BE2C (cell line): ENCODE results near the gene SCAF4.

ENCODE experiments used
- DNase-seq: peaks from one replicate; pipeline ENCODE4 v3.0.0-alpha.2; 2020
- H3K27me3 ChIP-seq: fragments of 250-450 bp; sonication (Bioruptor Pico); 2 replicates; pipeline ENCODE4 v1.5.1; 2020; ENCODE audit warnings: mild to moderate bottlenecking
- H3K36me3 ChIP-seq: fragments of 250-450 bp; sonication (Bioruptor Pico); 2 replicates; pipeline ENCODE4 v1.5.1; 2020; ENCODE audit warnings: mild to moderate bottlenecking
- H3K4me1 ChIP-seq: fragments of 250-450 bp; sonication (Bioruptor Pico); 2 replicates; pipeline ENCODE4 v1.5.1; 2020
- H3K4me3 ChIP-seq: 2 replicates; pipeline ENCODE4 v1.5.1; 2011; ENCODE audit warnings: low read depth, low read length
- H3K9me3 ChIP-seq: fragments of 250-450 bp; sonication (Bioruptor Pico); 2 replicates; pipeline ENCODE4 v1.5.1; 2020
- TF ChIP-seq, protein P1 (sequence below): IDR thresholded peaks from 2 replicates; pipeline ENCODE4 v1.5.1; 2012; ENCODE audit warnings: mild to moderate bottlenecking, low read depth, low read length

SCAF4 gene

DNA sequence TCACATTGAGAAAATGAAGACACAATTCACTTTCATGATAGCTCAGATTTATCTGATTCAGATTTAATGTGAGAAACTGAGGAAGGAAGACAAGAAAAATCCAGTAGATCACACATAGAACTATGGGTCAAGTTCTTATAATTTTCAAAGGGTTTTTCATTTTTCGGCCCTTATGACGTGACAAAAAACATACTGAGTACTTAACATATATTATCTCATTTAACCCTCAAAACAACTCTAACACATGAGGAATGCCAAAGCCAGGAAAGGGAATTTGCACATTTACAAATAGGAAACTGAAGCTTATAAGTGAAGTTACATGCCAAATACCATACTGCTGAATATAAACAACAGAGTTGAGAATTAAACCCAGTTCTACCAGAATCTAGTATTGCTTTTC, 44.8 kb downstream of the SCAF4 start:
- TF ChIP-seq, protein P1, sequence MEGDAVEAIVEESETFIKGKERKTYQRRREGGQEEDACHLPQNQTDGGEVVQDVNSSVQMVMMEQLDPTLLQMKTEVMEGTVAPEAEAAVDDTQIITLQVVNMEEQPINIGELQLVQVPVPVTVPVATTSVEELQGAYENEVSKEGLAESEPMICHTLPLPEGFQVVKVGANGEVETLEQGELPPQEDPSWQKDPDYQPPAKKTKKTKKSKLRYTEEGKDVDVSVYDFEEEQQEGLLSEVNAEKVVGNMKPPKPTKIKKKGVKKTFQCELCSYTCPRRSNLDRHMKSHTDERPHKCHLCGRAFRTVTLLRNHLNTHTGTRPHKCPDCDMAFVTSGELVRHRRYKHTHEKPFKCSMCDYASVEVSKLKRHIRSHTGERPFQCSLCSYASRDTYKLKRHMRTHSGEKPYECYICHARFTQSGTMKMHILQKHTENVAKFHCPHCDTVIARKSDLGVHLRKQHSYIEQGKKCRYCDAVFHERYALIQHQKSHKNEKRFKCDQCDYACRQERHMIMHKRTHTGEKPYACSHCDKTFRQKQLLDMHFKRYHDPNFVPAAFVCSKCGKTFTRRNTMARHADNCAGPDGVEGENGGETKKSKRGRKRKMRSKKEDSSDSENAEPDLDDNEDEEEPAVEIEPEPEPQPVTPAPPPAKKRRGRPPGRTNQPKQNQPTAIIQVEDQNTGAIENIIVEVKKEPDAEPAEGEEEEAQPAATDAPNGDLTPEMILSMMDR: no peak
- no peaks in the 10 kb centered on the region; the same call in 1 of the 2 replicates for H3K27me3 ChIP-seq
- H3K9me3 ChIP-seq: no peaks in the 10 kb centered on the region
- H3K36me3 ChIP-seq: peaks cover 83% of the 10 kb centered on the region
- no peak overlapping the region for H3K4me3 ChIP-seq
- DNase-seq: no peak
- H3K4me1 ChIP-seq: no peaks in the 10 kb centered on the region

DNA sequence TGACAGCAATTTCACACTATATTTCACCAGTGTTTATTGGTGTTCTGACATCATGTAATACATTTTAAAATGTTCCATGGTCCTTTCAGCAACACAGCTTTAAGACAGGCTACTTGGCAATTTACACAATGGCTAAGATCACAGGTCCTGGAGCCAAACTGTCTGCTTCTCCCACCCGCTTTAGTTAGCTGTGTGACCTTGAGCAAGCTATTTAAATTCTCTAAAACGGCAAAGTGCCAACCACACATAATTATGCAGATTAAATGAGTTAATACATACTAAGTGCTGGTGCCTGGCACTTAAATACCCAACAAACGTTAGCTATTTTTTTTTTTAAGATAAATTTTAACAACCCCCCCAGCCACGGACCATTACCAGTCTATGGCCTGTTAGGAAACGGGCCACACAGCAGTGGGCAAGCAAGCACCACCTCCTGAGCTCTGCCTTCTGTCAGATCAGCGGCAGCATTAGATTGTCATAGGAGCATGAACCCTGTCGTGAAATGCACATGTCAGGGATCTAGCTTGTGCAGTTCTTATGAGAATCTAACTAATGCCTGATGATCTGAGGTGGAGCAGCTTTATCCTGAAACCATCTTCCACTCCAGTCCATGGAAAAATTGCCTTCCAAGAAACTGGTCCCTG, 45.5 kb downstream of the SCAF4 start:
- TF ChIP-seq, protein P1: no peak
- H3K9me3 ChIP-seq: no peaks in the 10 kb centered on the region
- H3K27me3 ChIP-seq: no peaks in the 10 kb centered on the region; the same call in 1 of the 2 replicates
- no peaks in the 10 kb centered on the region for H3K4me1 ChIP-seq
- no peak for DNase-seq
- H3K36me3 ChIP-seq: peaks cover 83% of the 10 kb centered on the region
- no peak overlapping the region for H3K4me3 ChIP-seq

DNA sequence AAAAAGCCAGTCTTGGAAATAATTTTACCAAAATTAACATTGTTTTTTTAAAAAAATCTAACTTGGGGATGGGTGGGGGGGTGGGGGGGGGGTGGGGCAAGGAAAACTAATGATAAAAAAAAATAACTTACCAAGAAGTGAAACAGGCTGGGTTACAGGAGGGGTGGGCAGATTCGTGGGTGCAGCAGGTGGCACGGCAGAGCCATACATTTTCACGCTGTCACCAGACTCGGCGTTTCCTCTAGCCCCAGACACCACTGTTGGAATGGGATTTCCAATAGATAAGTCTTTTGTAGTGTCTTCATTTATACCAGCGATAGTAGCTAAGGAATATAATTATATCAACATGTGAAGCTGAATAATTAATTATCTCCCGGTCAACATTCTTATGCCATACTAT, 47.0 kb downstream of the SCAF4 start:
- Histone ChIP-seq H3K9me3 (no peaks in the 10 kb centered on the region), H3K4me3 (no peak overlapping the region), H3K36me3 (peaks cover 75% of the 10 kb centered on the region), H3K4me1 (no peaks in the 10 kb centered on the region), H3K27me3 (no peaks in the 10 kb centered on the region; the same call in 1 of the 2 replicates)
- TF ChIP-seq, protein P1: no peak
- no peak for DNase-seq

DNA sequence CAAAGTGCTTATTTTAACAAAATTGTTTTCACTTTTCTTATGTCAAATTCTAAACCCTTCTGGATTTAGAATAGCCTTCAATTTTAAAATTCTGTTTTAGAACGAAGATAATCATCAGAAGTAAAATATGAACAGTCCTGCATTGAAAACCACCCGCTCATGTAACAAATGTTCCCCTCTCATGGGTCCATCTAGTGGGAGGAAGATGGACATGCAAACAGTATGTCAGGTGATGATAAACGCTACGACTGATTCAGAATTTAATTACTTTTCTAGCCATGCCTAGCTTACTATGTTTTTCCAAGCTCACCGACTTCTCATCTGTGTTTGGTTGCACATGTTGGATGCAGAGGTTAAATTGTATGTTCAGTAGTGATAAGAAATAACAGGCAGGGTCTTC, 48.9 kb downstream of the SCAF4 start:
- no peak for DNase-seq
- H3K9me3 ChIP-seq: no peaks in the 10 kb centered on the region
- H3K36me3 ChIP-seq: peaks cover 64% of the 10 kb centered on the region
- TF ChIP-seq, protein P1: peak; percentile 42
- no peak overlapping the region for H3K4me3 ChIP-seq
- H3K27me3 ChIP-seq: no peaks in the 10 kb centered on the region; the same call in 1 of the 2 replicates
- H3K4me1 ChIP-seq: no peaks in the 10 kb centered on the region

DNA sequence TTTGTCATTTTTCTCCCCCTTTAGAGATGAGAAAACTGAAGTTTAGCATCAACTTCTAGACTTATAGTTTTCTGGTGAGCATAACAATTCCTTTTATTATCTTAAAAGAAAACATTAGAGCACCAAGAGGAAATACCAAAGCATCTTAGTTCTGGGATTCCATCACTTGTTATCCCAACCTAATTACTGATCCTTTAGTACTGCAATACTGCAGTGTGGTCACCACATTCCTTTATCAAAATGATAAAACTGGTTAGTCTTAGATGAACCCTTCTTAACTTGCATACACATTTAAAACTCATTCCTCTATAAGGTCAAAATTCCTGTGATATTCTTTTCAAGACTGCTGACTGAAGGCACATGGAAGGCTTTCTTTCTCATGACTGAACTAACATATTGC, 49.3 kb downstream of the SCAF4 start:
- DNase-seq: no peak
- H3K4me3 ChIP-seq: no peak overlapping the region
- TF ChIP-seq, protein P1: no peak
- H3K9me3 ChIP-seq: no peaks in the 10 kb centered on the region
- H3K27me3 ChIP-seq: no peaks in the 10 kb centered on the region; the same call in 1 of the 2 replicates
- peaks cover 62% of the 10 kb centered on the region for H3K36me3 ChIP-seq
- H3K4me1 ChIP-seq: no peaks in the 10 kb centered on the region

DNA sequence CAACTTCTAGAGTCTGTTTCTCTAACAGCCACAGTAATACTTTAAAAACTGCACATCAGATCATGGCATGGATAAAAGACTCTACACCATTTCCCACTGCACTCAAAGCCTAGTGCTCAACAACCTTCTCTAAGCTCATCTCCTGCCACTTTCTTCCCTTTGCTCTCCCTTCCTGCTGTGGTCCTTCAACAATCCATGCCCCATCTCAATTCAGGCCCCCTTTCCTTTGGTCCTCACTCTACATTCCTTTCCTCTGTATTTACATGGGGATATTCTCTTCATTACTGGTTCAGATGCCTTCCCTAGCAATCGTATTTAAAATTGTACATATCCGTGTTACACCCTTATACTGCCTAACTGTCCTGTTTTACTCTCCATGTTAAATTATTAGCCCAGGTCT, 53.4 kb downstream of the SCAF4 start:
- DNase-seq: no peak
- TF ChIP-seq, protein P1: no peak
- Histone ChIP-seq H3K36me3 (peaks cover 28% of the 10 kb centered on the region), H3K4me3 (no peak overlapping the region), H3K9me3 (no peaks in the 10 kb centered on the region), H3K4me1 (no peaks in the 10 kb centered on the region), H3K27me3 (no peaks in the 10 kb centered on the region)
